T-helper 22 cell (primary cell): ENCODE data around the gene TRMT112.
"Not testable (repeated sequence)": the region's sequence is repeated elsewhere in the genome, so short reads cannot be mapped to it uniquely, and the experiment has no call there.

ENCODE experiments used
- DNase-seq: peaks from one replicate; pipeline ENCODE4 v3.0.0-alpha.2; 2020; ENCODE audit warnings: low read depth

Gene TRMT112

GRCh38 chr11:64331569-64332371 lies 14.4 kb upstream of the TRMT112 start:
- DNase-seq, result peak; percentile 27

DNA sequence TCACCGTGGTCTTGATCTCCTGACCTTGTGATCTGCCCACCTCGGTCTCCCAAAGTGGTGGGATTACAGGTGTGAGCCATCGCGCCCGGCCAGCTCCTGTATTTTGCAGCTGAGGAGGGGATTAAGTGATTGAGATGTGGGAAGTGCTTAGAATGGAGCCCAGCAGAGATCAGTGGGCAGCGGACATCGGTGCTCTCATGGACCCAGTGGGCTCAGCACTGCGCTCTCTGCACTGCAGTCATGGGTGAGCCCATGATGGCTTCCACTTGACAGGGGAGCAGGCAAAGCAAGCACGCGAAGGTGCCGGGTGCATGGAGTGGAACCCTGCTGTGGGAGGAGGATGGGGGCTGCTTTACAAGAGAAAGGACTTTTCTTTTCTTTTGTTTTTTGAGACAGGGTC lies 13.5 kb upstream of the TRMT112 start:
- DNase-seq, result no peak

DNA sequence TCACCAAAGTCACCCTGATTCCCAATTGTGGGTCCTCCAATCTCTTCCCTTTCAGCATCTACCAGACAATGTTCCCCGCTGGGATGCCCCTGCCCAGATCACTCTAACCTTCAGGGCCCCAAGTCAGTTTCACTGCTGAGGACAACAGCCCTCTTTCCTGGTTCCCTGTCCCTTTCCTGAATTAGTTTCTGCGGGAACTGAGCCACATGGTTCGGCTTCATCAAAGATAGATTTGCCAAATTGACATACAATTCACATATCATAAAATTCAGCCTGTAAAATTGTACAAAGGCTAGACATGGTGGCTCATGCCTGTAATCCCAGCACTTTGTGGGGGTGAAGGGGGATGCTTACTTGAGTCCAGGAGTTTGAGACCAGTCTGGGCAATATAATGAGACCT lies 10.6 kb upstream of the TRMT112 start:
- DNase-seq, result no peak

GRCh38 chr11:64327375-64327774 lies 10.0 kb upstream of the TRMT112 start:
- DNase-seq, result no peak

- no peak for DNase-seq
These were observed 7.5 kb upstream of the TRMT112 start for GRCh38 chr11:64324692-64325469.

DNA sequence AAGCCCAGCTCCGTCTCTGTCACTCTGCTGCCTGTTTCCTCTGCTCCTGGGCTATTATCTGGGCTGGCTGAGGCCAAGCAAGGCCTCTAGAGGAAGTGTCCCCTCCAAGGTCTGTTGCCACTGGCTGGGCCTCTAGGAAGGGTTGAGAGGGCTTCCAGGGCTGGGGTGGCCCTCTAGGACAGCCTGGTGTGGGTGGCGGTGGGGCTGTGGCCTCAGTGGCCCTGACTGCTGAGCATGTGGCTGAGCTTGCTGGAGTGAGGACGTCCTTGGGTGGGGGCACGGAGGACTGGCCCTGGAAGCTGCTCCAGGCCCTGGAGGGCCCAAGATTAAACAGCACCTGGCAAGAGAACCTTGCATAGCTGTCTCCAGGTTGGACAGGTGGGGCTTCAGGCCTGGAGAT lies 6.6 kb upstream of the TRMT112 start:
- not testable (repeated sequence) for DNase-seq

- no peak for DNase-seq
These were observed 6.0 kb upstream of the TRMT112 start for GRCh38 chr11:64323373-64323772.

DNA sequence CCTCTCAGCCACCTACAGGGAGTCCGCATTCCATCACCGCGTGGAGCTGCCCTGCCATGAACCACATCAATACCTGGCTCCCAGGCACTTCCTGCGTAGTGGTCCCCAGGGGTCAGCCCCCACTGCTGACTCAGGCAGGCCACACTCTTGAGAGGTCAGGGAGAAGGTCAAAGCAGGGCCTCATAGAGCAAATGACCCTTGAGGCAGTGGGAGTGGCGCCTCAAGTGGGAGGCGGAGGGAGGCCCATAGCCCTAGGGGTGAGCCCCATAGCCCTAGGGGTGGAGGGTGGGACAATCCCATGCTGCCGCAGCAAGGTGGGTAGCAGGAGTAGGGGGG lies 5.5 kb upstream of the TRMT112 start:
- no peak for DNase-seq

GRCh38 chr11:64321533-64321932 lies 4.2 kb upstream of the TRMT112 start:
- DNase-seq, result no peak

- no peak for DNase-seq
These were observed 3.7 kb upstream of the TRMT112 start for GRCh38 chr11:64321026-64321425.

- no peak for DNase-seq
These were observed 3.2 kb upstream of the TRMT112 start for GRCh38 chr11:64320556-64320955.

- no peak for DNase-seq
These were observed 1.7 kb upstream of the TRMT112 start for GRCh38 chr11:64318766-64319761.

DNA sequence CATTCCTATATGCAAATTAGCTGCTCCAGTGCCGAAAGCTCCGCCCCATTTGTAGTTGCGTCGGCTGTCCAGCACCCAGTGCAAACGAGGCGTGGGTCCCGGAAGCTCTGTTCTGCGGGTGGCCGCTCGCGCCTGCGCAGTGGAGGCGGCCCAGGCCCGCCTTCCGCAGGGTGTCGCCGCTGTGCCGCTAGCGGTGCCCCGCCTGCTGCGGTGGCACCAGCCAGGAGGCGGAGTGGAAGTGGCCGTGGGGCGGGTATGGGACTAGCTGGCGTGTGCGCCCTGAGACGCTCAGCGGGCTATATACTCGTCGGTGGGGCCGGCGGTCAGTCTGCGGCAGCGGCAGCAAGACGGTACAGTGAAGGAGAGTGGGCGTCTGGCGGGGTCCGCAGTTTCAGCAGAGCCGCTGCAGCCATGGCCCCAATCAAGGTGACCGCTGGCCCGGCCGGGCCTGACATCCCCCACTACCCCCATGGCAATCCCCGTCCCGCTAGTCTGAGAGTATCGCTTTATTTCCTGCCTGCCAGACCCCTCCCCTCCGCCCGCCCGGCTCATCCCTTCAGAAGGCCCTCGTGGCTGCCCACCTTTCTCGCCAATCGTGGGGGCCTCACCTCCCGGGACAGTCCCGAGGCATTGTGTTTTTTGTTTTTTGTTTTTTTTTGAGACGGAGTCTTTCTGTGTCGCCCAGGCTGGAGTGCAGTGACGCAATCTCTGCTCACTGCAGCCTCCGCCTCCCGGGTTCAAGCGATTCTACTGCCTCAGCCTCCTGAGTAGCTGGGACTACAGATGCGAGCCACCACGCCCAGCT lies 804 bp upstream of the TRMT112 start, which contains the start of gene PRDX5:
PRDX5 (plus strand) TSS at position 161 of the 805 bp plus-strand sequence; CDS start at position 256, 95 bp downstream.
- DNase-seq, result peak; percentile 91

GRCh38 chr11:64316672-64317324 lies 561 bp downstream of the TRMT112 start:
- peak; percentile 37 for DNase-seq

DNA sequence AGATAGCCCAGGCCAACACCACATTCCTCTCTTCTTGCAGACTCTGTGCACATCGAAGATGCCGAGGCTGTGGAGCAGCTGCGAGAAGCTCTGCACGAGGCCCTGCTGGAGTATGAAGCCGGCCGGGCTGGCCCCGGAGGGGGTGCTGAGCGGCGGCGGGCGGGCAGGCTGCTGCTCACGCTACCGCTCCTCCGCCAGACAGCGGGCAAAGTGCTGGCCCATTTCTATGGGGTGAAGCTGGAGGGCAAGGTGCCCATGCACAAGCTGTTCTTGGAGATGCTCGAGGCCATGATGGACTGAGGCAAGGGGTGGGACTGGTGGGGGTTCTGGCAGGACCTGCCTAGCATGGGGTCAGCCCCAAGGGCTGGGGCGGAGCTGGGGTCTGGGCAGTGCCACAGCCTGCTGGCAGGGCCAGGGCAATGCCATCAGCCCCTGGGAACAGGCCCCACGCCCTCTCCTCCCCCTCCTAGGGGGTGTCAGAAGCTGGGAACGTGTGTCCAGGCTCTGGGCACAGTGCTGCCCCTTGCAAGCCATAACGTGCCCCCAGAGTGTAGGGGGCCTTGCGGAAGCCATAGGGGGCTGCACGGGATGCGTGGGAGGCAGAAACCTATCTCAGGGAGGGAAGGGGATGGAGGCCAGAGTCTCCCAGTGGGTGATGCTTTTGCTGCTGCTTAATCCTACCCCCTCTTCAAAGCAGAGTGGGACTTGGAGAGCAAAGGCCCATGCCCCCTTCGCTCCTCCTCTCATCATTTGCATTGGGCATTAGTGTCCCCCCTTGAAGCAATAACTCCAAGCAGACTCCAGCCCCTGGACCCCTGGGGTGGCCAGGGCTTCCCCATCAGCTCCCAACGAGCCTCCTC lies 1.5 kb downstream of the TRMT112 start:
- not testable (repeated sequence) for DNase-seq

DNA sequence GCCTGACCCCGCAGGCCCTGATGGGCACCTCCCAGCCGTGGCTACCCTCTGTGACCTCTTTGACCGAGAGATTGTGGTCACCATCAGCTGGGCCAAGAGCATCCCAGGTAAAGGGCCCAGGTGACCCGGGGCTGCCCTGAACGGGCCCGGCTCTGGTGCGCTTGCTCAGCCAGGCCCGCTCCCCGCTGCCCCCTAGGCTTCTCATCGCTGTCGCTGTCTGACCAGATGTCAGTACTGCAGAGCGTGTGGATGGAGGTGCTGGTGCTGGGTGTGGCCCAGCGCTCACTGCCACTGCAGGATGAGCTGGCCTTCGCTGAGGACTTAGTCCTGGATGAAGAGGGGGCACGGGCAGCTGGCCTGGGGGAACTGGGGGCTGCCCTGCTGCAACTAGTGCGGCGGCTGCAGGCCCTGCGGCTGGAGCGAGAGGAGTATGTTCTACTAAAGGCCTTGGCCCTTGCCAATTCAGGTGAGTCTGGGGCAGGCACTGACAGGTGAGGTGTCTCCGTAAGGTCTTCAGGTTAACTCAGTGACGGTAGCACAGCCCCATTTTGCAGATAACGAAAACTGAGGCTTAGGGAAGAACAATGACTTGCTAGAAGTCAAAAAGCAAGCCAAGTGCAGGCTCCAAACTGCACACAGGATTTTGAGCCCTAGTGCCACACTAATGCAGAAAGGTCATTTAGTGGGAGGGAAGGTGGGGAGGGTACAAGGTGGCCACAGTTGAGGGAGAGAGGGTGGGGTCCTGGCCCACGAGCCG lies 2.4 kb downstream of the TRMT112 start:
- no peak for DNase-seq

GRCh38 chr11:64314146-64314804 lies 3.1 kb downstream of the TRMT112 start:
- no peak for DNase-seq

GRCh38 chr11:64313491-64314145 lies 3.7 kb downstream of the TRMT112 start:
- DNase-seq, result no peak
